GM12878 (cell line): ENCODE measurements around the gene RNF31. TPM values are rescaled to one million over a fixed set of nuclear protein-coding genes. Genes with fewer than 3 reads are reported as not detected.

Source experiments
- ATAC-seq: fragments of 200-7000 bp; cut with Tn5 transposase; 3 replicates; pipeline ENCODE4 v1.9.1; 2020; ENCODE audit warnings: mild to moderate bottlenecking, moderate library complexity
- BruUV-seq: library from RNA; stranded (reverse); fragments of 400-500 nt; replicated peaks from 2 replicates; lab custom pipeline; 2021; lab: Mats Ljungman, UMichigan
- CTCF ChIA-PET: fragments of 300-600 bp; sonication (Branson Sonifier 250); formaldehyde crosslinking; extraction: SDS; loops from one replicate; lab custom pipeline; 2021; ENCODE audit warnings: inconsistent platforms; lab: Yijun Ruan, JAX
- POLR2A ChIA-PET: fragments of 350-600 bp; formaldehyde crosslinking; extraction: SDS; loops from one replicate; lab custom pipeline; 2021; ENCODE audit warnings: inconsistent platforms; lab: Charles Lee
- RAD21 ChIA-PET: fragments of 300-600 bp; sonication (Branson Sonifier 250); formaldehyde crosslinking; loops from one replicate; lab custom pipeline; 2023; ENCODE audit warnings: antibody characterized with exemption; ENCODE audit not compliant: unreplicated experiment; lab: Charles Lee
- SMC1A ChIA-PET: fragments of 300-600 bp; sonication (Branson Sonifier 250); formaldehyde crosslinking; loops from one replicate; lab custom pipeline; 2023; ENCODE audit not compliant: unreplicated experiment, uncharacterized antibody; lab: Charles Lee
- DNase-seq: peaks from one replicate; pipeline ENCODE4 v3.0.0-alpha.2; 2011; ENCODE audit warnings: low read depth, low spot score
- FAIRE-seq: peaks from 3 replicates; lab custom pipeline; 2011; peaks lifted over from hg19 to GRCh38; lab: Jason Lieb, UNC
- H2AFZ ChIP-seq: 2 replicates; pipeline ENCODE4 v1.6.0; 2011; ENCODE audit warnings: low read depth, low read length, control low read depth; ENCODE audit not compliant: control insufficient read depth
- H3K27ac ChIP-seq: 2 replicates; pipeline ENCODE4 v1.5.1; 2011; ENCODE audit warnings: control low read depth; ENCODE audit not compliant: control insufficient read depth, insufficient read depth
- H3K27me3 ChIP-seq, 2 experiments: replicated peaks in 1 of 2; 2 replicates each; pipeline versions ENCODE4 v1.6.0 to v1.6.1; 2011; ENCODE audit warnings: low read length in 1 of 2; ENCODE audit not compliant: control insufficient read depth in 2 of 2, insufficient read depth in 2 of 2
- H3K36me3 ChIP-seq, 2 experiments: 2 replicates each; pipeline ENCODE4 v1.5.1; 2011; ENCODE audit warnings: low read length in 1 of 2; ENCODE audit not compliant: control insufficient read depth in 2 of 2, insufficient read depth in 2 of 2
- H3K4me1 ChIP-seq: 2 replicates; pipeline ENCODE4 v1.6.1; 2011; ENCODE audit warnings: mild to moderate bottlenecking, low read length, moderate library complexity, mixed read lengths; ENCODE audit not compliant: control insufficient read depth, insufficient read depth
- H3K4me2 ChIP-seq: 2 replicates; pipeline ENCODE4 v1.6.0; 2011; ENCODE audit warnings: control low read depth; ENCODE audit not compliant: control insufficient read depth, insufficient read depth
- H3K4me3 ChIP-seq: fragments of 200-600 bp; sonication (generic); 2 replicates; pipeline ENCODE4 v1.5.1; 2016
- H3K79me2 ChIP-seq: 2 replicates; pipeline ENCODE4 v1.6.0; 2011; ENCODE audit warnings: low read length; ENCODE audit not compliant: control insufficient read depth, insufficient read depth
- H3K9ac ChIP-seq: 2 replicates; pipeline ENCODE4 v1.8.0; 2011; ENCODE audit warnings: low read length, control low read depth, mixed read lengths; ENCODE audit not compliant: control insufficient read depth, insufficient read depth
- H3K9me3 ChIP-seq: replicated peaks from 3 replicates; pipeline ENCODE4 v1.5.1; 2011; ENCODE audit warnings: mild to moderate bottlenecking, low read length; ENCODE audit not compliant: control insufficient read depth, insufficient read depth
- H4K20me1 ChIP-seq: 2 replicates; pipeline ENCODE4 v1.6.0; 2011; ENCODE audit not compliant: control insufficient read depth, insufficient read depth
- CBFB ChIP-seq: IDR thresholded peaks from 2 replicates; pipeline ENCODE4 v1.6.1; 2016; ENCODE audit warnings: antibody characterized with exemption, low read depth
- ETV6 ChIP-seq, 2 experiments: fragments of 450-650 bp in 1 of 2; IDR thresholded peaks in 1 of 2; conservative IDR thresholded peaks in 1 of 2; 2 replicates each; pipeline ENCODE4 v1.6.1; 2014; ENCODE audit warnings: antibody characterized with exemption in 1 of 2, borderline replicate concordance in 1 of 2, low read depth in 1 of 2, mild to moderate bottlenecking in 1 of 2, moderate library complexity in 1 of 2
- IKZF1 ChIP-seq: fragments of 450-650 bp; conservative IDR thresholded peaks from 2 replicates; pipeline ENCODE4 v1.6.1; 2017; ENCODE audit warnings: antibody characterized with exemption, mild to moderate bottlenecking
- WGBS: methylation state at CpG from one replicate; pipeline ENCODE4 v1.1.6; 2016; ENCODE audit warnings: low lambda C conversion rate; ENCODE audit not compliant: insufficient replicate concordance, insufficient coverage; ENCODE audit errors: missing lambda C conversion rate; 5-methylcytosine and 5-hydroxymethylcytosine counted together
- in situ Hi-C: fragments of 300-500 bp; cut with MboI; formaldehyde crosslinking; loops from 9 replicates; pipeline ENCODE4 v1.14.3; 2018; ENCODE audit warnings: mixed read lengths
- intact Hi-C: fragments of 100-400 bp; cut with micrococcal nuclease; formaldehyde crosslinking; loops from one replicate; pipeline ENCODE4 v1.14.2; 2022; ENCODE audit not compliant: unreplicated experiment
- polyA plus RNA-seq, 11 experiments: library from polyadenylated mRNA; depleted of rRNA in 4 of 11; unstranded in 6 of 11; stranded (reverse) in 5 of 11; fragments of >200 nt; fragmentation: Nextera tagmentation in 4 of 11; fragmentation: Illumina TruSeq in 1 of 11; extraction: Ambion mirVana in 4 of 11; extraction: Trizol in 1 of 11; gene quantifications; 1 replicate in 1 of 11; 2 replicates in 10 of 11; pipeline versions ENCODE4 v1.2.1 to v1.2.3, GENCODE V29; 2011 to 2016; ENCODE audit warnings: inconsistent platforms in 2 of 11, missing spikeins in 2 of 11, low read depth in 1 of 11
- total RNA-seq, 4 experiments: library from RNA; depleted of rRNA in 3 of 4; stranded (reverse); fragments of >200 nt in 3 of 4; fragmentation: Illumina TruSeq in 1 of 4; extraction: Trizol in 1 of 4; gene quantifications; 2 replicates each; pipeline versions ENCODE4 v1.2.1 to v1.2.3, GENCODE V29; 2013 to 2021
- TF ChIP-seq, protein P1 (sequence below): IDR thresholded peaks from 2 replicates; pipeline ENCODE4 v1.6.1; 2012; ENCODE audit warnings: low read depth, low read length, improper control_type of control experiment

Gene RNF31
- total and polyA plus RNA-seq, 10 of the 15 experiments (the other 5 are each of a cell fraction or from before 2014, with no cell fraction given): 8.5 to 92.7 (median 52.0) TPM

DNA sequence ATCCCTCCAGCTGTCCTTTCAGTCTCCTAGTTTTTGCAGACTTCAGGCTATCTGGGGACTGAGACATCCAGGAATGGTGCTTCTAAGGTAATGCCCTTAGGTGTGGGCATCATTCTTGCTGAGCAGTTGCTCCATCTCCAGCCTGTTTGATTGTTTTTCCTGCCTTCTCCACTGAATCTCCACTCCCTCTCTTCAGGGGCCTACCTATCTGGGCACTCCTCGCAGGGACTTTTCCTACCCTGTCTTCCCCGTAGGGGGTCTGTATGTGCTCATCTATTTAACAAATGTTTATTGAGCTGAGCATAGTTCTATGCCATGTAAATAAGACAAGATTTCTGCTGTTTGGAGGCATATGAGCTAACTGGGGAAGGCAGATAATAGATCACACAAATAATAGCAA is 14.3 kb upstream of the RNF31 start:
- no peak for DNase-seq
- ATAC-seq: no peak
- H3K9ac ChIP-seq: no peak overlapping the region
- no peak overlapping the region for H3K4me3 ChIP-seq
- ChIA-PET SMC1A (interaction anchor here (0.9 to 7.7 kb wide), 3 partner anchors 12 to 19 kb away, joined by 3 to 70 read pairs (median 3); partner anchors contain the start of genes DCAF11 and NRL), POLR2A (interaction anchor here (0.7 to 11.6 kb wide), 2 partner anchors 11 to 40 kb away, joined by 5 to 276 read pairs; partner anchors contain the start of genes DCAF11 and NRL), RAD21 (interaction anchor here (1.3 kb wide), 1 partner anchor 13 kb away, joined by 6 read pairs; the partner anchor contains the start of gene PSME2), CTCF (interaction anchor here (1.2 to 1.7 kb wide), 3 partner anchors 9 to 42 kb away, joined by 4 to 8 read pairs (median 5); no protein-coding TSS in a partner anchor)
- no TSS peak for BruUV-seq
- TF ChIP-seq CBFB (no peak), ETV6 (conservative IDR thresholded peaks at IDR 0.05 in 1 of 2, IDR thresholded peaks at IDR 0.05 in 1 of 2; ENCODE audit: borderline replicate concordance in 1 of 2, low read depth in 1 of 2) (no peak)
- TF ChIP-seq, protein P1, sequence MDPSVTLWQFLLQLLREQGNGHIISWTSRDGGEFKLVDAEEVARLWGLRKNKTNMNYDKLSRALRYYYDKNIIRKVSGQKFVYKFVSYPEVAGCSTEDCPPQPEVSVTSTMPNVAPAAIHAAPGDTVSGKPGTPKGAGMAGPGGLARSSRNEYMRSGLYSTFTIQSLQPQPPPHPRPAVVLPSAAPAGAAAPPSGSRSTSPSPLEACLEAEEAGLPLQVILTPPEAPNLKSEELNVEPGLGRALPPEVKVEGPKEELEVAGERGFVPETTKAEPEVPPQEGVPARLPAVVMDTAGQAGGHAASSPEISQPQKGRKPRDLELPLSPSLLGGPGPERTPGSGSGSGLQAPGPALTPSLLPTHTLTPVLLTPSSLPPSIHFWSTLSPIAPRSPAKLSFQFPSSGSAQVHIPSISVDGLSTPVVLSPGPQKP: no peak
- H3K27me3 ChIP-seq: no peaks in the 10 kb centered on the region
- no peaks in the 10 kb centered on the region for H4K20me1 ChIP-seq
- in situ Hi-C loops (no loop called here), intact Hi-C loops (no loop called here)
- no peak overlapping the region for H3K4me2 ChIP-seq
- no peaks in the 10 kb centered on the region for H3K9me3 ChIP-seq
- FAIRE-seq: no peak
- peaks cover 23% of the 10 kb centered on the region for H3K79me2 ChIP-seq
- H3K36me3 ChIP-seq: peaks cover 2 to 5% of the 10 kb centered on the region in 2 experiments; a peak in 3 of 4 replicates
- H2AFZ ChIP-seq: no peak overlapping the region
- no peak overlapping the region for H3K27ac ChIP-seq
- WGBS: 96% methylated on average over 2 of the region's 2 CpGs
- H3K4me1 ChIP-seq: peaks cover 26% of the 10 kb centered on the region

DNA sequence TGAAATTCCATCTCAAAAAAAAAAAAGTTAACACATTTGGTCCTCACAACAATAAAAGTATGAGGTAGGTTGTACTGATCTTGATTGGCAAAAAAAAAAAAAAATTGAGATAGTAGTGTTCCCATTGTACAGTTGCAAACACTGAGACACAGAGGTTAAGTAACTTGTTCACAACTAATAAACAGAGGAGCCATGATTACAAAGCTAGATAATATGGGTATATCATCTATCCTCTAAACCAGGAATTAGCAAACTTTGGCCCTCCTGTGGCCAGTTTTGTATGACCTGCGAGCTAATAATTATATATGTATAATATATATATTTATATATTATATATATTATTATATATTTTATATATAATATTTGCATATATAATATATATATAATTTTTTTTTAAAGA is 13.6 kb upstream of the RNF31 start:
- ATAC-seq: no peak
- no peak for DNase-seq
- H3K4me3 ChIP-seq: no peak overlapping the region
- no peak for TF ChIP-seq IKZF1
- no peak overlapping the region for H3K4me2 ChIP-seq
- ChIA-PET SMC1A (interaction anchor here (1.5 to 7.7 kb wide), 3 partner anchors 12 to 76 kb away, joined by 3 to 70 read pairs (median 5); partner anchors contain the start of genes DCAF11 and NRL), RAD21 (interaction anchor here (1.3 to 1.6 kb wide), 2 partner anchors 13 to 18 kb away, joined by 6 to 11 read pairs; partner anchors contain the start of genes DCAF11, NRL and PSME2), POLR2A (interaction anchor here (0.5 to 11.6 kb wide), 6 partner anchors 12 to 1118 kb away, joined by 3 to 276 read pairs (median 7); partner anchors contain the start of genes DCAF11, NRL, PSME2 and RNF31), CTCF (interaction anchor here (0.7 to 1.7 kb wide), 5 partner anchors 9 to 174 kb away, joined by 3 to 8 read pairs (median 4); partner anchors contain the start of gene MDP1)
- no peaks in the 10 kb centered on the region for H3K9me3 ChIP-seq
- peaks cover 31% of the 10 kb centered on the region for H3K4me1 ChIP-seq
- no peak overlapping the region for H3K9ac ChIP-seq
- H3K27ac ChIP-seq: no peak overlapping the region
- H3K36me3 ChIP-seq: peaks cover 5 to 9% of the 10 kb centered on the region in 2 experiments; a peak in 3 of 4 replicates
- H3K79me2 ChIP-seq: peaks cover 30% of the 10 kb centered on the region
- FAIRE-seq: no peak
- in situ Hi-C loops: no loop called here
- no peak overlapping the region for H2AFZ ChIP-seq
- 100% methylated on average over 1 of the region's 1 CpG for WGBS
- H3K27me3 ChIP-seq: no peaks in the 10 kb centered on the region
- intact Hi-C loops: no loop called here
- BruUV-seq: no TSS peak
- H4K20me1 ChIP-seq: no peaks in the 10 kb centered on the region
